Fibroblast of pulmonary artery (primary cell): Measurements from ENCODE around the gene RAF1.

ENCODE experiments used
- DNase-seq: peaks from one replicate; pipeline ENCODE4 v3.0.0-alpha.2; 2010; ENCODE audit warnings: low read depth
- H3K4me3 ChIP-seq: replicated peaks from 2 replicates; pipeline ENCODE4 v1.5.1; 2011; ENCODE audit warnings: low read depth, mild to moderate bottlenecking, control low read depth, low read length, moderate library complexity
- CTCF ChIP-seq: IDR thresholded peaks from 2 replicates; pipeline ENCODE4 v1.5.1; 2011; ENCODE audit warnings: mild to moderate bottlenecking, control low read depth, low read length, inconsistent platforms; ENCODE audit errors: missing control alignments

Gene RAF1

GRCh38 chr3:12578742-12579141 lies 85.2 kb downstream of the RAF1 start:
- TF ChIP-seq CTCF = peak; percentile 25
- DNase-seq = no peak
- no peak overlapping the region for H3K4me3 ChIP-seq

- no peak for TF ChIP-seq CTCF
- no peak for DNase-seq
- no peak overlapping the region for H3K4me3 ChIP-seq
These were observed 86.5 kb downstream of the RAF1 start for GRCh38 chr3:12577379-12577778.

DNA sequence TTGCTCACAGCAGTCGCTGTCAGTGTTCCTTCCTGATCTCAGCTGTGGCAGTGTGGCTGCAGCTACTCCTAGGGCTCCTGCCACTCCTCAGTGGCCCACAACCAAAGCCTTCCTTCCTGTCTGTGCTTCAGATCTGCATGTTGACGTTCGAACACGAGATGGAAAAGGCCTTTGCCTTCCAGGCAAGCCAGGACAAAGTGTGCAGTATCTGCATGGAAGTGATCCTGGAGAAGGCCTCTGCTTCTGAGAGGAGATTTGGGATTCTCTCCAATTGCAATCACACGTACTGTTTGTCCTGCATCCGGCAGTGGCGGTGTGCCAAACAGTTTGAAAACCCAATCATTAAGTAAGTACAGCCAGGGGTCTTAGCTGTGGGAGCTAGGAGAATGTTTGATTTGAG lies 89.3 kb downstream of the RAF1 start:
- no peak overlapping the region for H3K4me3 ChIP-seq
- DNase-seq = peak; percentile 34
- no peak for TF ChIP-seq CTCF

- no peak for DNase-seq
- no peak for TF ChIP-seq CTCF
- H3K4me3 ChIP-seq = no peak overlapping the region
These were observed 89.8 kb downstream of the RAF1 start for GRCh38 chr3:12574131-12574530.

DNA sequence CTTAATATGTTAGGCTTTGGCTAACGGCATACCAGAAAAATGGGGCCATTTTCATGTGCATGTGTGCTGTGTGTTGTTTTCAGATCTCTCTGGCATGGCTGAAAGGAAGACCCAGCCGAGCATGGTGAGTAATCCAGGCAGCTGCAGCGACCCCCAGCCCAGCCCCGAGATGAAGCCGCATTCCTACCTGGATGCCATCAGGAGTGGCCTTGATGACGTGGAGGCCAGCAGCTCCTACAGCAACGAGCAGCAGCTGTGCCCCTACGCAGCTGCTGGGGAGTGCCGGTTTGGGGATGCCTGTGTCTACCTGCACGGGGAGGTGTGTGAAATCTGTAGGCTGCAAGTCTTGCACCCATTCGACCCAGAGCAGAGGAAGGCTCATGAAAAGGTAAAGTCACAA lies 91.9 kb downstream of the RAF1 start:
- no peak for TF ChIP-seq CTCF
- DNase-seq = no peak
- H3K4me3 ChIP-seq = no peak overlapping the region

DNA sequence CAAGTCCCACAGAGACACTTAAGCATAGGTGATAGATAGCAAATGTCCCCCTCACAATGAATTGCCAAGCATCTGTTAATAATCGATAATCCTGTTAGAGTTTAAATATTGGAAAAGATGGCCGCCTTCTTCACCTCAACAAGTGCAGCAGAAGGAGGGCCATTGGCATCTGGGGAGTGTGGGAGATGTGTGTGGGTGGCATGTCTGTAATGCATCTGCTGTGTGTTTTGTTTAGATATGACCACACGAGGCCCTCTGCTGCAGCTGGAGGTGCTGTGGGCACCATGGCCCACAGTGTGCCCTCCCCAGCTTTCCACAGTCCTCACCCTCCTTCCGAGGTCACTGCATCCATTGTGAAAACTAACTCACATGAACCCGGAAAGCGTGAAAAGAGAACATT lies 94.1 kb downstream of the RAF1 start:
- H3K4me3 ChIP-seq = no peak overlapping the region
- no peak for DNase-seq
- TF ChIP-seq CTCF = no peak

DNA sequence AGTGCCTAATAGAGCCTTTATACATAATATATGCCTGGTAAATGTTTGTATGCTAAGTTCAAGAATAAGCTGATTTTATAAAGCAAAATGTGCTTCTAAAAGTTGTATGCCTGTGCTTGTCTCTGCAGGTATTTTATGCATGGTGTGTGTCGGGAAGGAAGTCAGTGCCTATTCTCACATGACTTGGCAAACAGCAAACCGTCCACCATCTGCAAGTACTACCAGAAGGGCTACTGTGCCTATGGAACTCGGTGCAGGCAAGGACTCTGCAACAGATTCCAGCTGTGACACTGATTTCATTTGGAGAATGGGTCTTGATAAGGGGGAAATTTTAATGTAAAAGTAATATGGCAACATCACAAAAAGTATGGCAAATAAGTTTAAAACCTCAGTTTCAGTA lies 95.2 kb downstream of the RAF1 start:
- no peak for DNase-seq
- TF ChIP-seq CTCF = no peak
- no peak overlapping the region for H3K4me3 ChIP-seq
